ENCODE data around the gene KIAA1614.

Gene KIAA1614

DNA sequence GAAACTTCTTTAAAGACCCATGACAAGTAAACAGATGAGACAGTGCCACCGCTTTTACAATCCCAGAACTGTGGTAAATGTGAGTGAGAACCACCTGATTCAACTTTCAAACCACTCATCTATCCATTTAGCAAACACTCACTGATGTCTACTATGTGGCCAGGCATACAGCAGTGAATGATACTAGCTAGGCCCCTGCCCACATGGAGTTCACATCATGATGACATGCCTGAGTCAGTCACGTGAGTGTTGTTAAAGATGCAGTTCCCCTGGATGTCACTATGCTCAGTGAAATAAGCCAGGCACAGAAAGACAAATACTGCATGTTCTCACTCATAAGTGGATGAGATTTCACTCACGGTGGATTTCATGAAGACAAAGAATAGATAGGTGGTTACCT, 81.6 kb downstream of the KIAA1614 start:
- TF ChIP-seq, protein P1, sequence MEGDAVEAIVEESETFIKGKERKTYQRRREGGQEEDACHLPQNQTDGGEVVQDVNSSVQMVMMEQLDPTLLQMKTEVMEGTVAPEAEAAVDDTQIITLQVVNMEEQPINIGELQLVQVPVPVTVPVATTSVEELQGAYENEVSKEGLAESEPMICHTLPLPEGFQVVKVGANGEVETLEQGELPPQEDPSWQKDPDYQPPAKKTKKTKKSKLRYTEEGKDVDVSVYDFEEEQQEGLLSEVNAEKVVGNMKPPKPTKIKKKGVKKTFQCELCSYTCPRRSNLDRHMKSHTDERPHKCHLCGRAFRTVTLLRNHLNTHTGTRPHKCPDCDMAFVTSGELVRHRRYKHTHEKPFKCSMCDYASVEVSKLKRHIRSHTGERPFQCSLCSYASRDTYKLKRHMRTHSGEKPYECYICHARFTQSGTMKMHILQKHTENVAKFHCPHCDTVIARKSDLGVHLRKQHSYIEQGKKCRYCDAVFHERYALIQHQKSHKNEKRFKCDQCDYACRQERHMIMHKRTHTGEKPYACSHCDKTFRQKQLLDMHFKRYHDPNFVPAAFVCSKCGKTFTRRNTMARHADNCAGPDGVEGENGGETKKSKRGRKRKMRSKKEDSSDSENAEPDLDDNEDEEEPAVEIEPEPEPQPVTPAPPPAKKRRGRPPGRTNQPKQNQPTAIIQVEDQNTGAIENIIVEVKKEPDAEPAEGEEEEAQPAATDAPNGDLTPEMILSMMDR (IDR thresholded peaks at IDR 0.05): no peak
- no peak overlapping the region for H3K4me3 Mint-ChIP-seq
- no peaks in the 10 kb centered on the region for H3K4me1 Mint-ChIP-seq
- peaks cover 73% of the 10 kb centered on the region for H3K36me3 Mint-ChIP-seq (ENCODE audit: low read depth)
- no peak for DNase-seq
- H3K27me3 Mint-ChIP-seq (ENCODE audit: low read depth, poor library complexity): no peaks in the 10 kb centered on the region
- no peak overlapping the region for H3K27ac Mint-ChIP-seq
- no peaks in the 10 kb centered on the region for H3K9me3 Mint-ChIP-seq

DNA sequence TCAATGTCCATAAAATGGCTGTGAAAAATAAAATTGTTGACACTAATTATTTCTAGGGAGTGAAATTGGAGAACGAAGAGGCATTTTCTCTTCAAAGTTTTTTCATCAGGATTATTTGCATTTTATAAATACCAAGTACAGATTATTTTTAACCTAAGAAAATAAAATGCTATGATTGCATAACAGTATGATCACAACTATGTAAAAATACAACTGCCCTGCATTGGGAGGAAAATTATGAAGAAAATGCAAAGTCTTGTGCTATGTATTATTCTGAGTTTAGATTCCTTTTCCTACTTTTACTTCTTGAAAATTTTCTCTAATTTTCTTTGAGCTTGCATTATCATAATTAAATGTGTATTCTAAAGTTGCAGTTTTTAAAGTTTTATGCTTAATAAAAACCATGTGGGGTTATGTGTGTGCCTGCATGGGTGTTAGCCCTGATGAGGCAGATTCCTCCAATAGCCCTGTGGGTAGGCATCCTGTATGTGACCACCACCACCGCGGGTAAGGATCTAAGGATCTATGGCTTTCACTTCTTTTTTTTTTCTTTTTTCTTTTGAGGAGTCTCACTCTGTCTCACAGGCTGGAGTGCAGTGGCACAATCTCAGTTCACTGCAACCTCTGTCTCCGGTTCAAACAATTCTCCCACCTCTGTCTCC, 85.3 kb downstream of the KIAA1614 start:
- Mint-ChIP-seq H3K9me3 (peaks cover 9% of the 10 kb centered on the region), H3K27me3 (ENCODE audit: low read depth, poor library complexity) (peaks cover 2% of the 10 kb centered on the region), H3K27ac (no peak overlapping the region), H3K4me1 (no peaks in the 10 kb centered on the region), H3K4me3 (no peak overlapping the region), H3K36me3 (ENCODE audit: low read depth) (peaks cover 78% of the 10 kb centered on the region)
- TF ChIP-seq, protein P1 (IDR thresholded peaks at IDR 0.05): no peak
- no peak for DNase-seq

All from nephron progenitor cell (in vitro differentiated cells).